Central memory CD8-positive, alpha-beta T cell (primary cell): ENCODE results near the gene IQCN.

ENCODE experiments used
- ATAC-seq: fragments of 150-1000 bp; cut with Tn5 transposase; replicated peaks from 2 replicates; pipeline ENCODE4 v1.10.0; 2022; ENCODE audit warnings: mild to moderate bottlenecking, moderate FRiP score, moderate number of reproducible peaks; ENCODE audit not compliant: poor library complexity, severe bottlenecking; ENCODE audit errors: extremely low read depth
- DNase-seq, 2 donors: peaks; one replicate each; pipeline ENCODE4 v3.0.0; 2021; ENCODE audit warnings: low spot score in 2 of 2
- H3K27ac Mint-ChIP-seq: one replicate; pipeline ENCODE4 v1.8.0; 2022; ENCODE audit warnings: low read depth, mild to moderate bottlenecking, moderate library complexity, mixed read lengths
- H3K27me3 Mint-ChIP-seq: one replicate; pipeline ENCODE4 v1.8.0; 2022; ENCODE audit warnings: mixed read lengths
- H3K36me3 Mint-ChIP-seq: one replicate; pipeline ENCODE4 v1.8.0; 2022; ENCODE audit warnings: mild to moderate bottlenecking, moderate library complexity, mixed read lengths; ENCODE audit not compliant: insufficient read depth
- H3K4me1 Mint-ChIP-seq: one replicate; pipeline ENCODE4 v1.8.0; 2022; ENCODE audit warnings: mixed read lengths
- H3K4me3 Mint-ChIP-seq: one replicate; pipeline ENCODE4 v1.8.0; 2022; ENCODE audit warnings: mild to moderate bottlenecking, moderate library complexity, mixed read lengths
- H3K9me3 Mint-ChIP-seq: one replicate; pipeline ENCODE4 v1.8.0; 2022; ENCODE audit warnings: mixed read lengths

The IQCN gene

GRCh38 chr19:18225702-18226468, 48.4 kb downstream of the IQCN start, which contains the start of gene PDE4C:
Gene PDE4C, minus strand, starts transcription at chr19:18226438. Its CDS starts 23 bp downstream, at chr19:18226415.
- ATAC-seq = no peak
- Mint-ChIP-seq H3K36me3 (peaks cover 4% of the 10 kb centered on the region), H3K27me3 (peaks cover 89% of the 10 kb centered on the region), H3K4me1 (peaks cover 19% of the 10 kb centered on the region), H3K4me3 (peak within 1 kb of the TSS; percentile 79), H3K27ac (no peak within 1 kb of the TSS), H3K9me3 (no peaks in the 10 kb centered on the region)
- DNase-seq = no peak

- no peaks in the 10 kb centered on the region for H3K9me3 Mint-ChIP-seq
- DNase-seq = no peak
- no peak for ATAC-seq
- peaks cover 89% of the 10 kb centered on the region for H3K27me3 Mint-ChIP-seq
- H3K4me3 Mint-ChIP-seq = peak overlapping the region; percentile 79
- no peak overlapping the region for H3K27ac Mint-ChIP-seq
- peaks cover 19% of the 10 kb centered on the region for H3K4me1 Mint-ChIP-seq
- peaks cover 6% of the 10 kb centered on the region for H3K36me3 Mint-ChIP-seq
Observed at GRCh38 chr19:18225355-18225701, 48.9 kb downstream of the IQCN start.

- peaks cover 89% of the 10 kb centered on the region for H3K27me3 Mint-ChIP-seq
- ATAC-seq (peak; percentile 80), DNase-seq (peak; percentile 65 to 69)
- no peaks in the 10 kb centered on the region for H3K9me3 Mint-ChIP-seq
- peaks cover 6% of the 10 kb centered on the region for H3K36me3 Mint-ChIP-seq
- H3K4me1 Mint-ChIP-seq = peaks cover 22% of the 10 kb centered on the region
- peak overlapping the region; percentile 79 for H3K4me3 Mint-ChIP-seq
- peak overlapping the region; percentile 76 for H3K27ac Mint-ChIP-seq
Observed at GRCh38 chr19:18224525-18225354, 49.5 kb downstream of the IQCN start.

- DNase-seq (no peak), ATAC-seq (no peak)
- H3K36me3 Mint-ChIP-seq = peaks cover 6% of the 10 kb centered on the region
- H3K27me3 Mint-ChIP-seq = peaks cover 88% of the 10 kb centered on the region
- peak overlapping the region; percentile 79 for H3K4me3 Mint-ChIP-seq
- H3K27ac Mint-ChIP-seq = peak overlapping the region; percentile 76
- no peaks in the 10 kb centered on the region for H3K9me3 Mint-ChIP-seq
- H3K4me1 Mint-ChIP-seq = peaks cover 24% of the 10 kb centered on the region
Observed at GRCh38 chr19:18223860-18224524, 50.3 kb downstream of the IQCN start.

- Mint-ChIP-seq H3K4me3 (no peak overlapping the region), H3K9me3 (no peaks in the 10 kb centered on the region), H3K27me3 (peaks cover 76% of the 10 kb centered on the region), H3K27ac (peak overlapping the region; percentile 79), H3K4me1 (peaks cover 24% of the 10 kb centered on the region), H3K36me3 (peaks cover 6% of the 10 kb centered on the region)
- DNase-seq (no peak), ATAC-seq (no peak)
Observed at GRCh38 chr19:18221815-18222725, 52.2 kb downstream of the IQCN start.

GRCh38 chr19:18220632-18221275, 53.5 kb downstream of the IQCN start:
- Mint-ChIP-seq H3K27me3 (peaks cover 63% of the 10 kb centered on the region), H3K4me3 (no peak overlapping the region), H3K9me3 (no peaks in the 10 kb centered on the region), H3K27ac (no peak overlapping the region), H3K36me3 (peaks cover 5% of the 10 kb centered on the region), H3K4me1 (peaks cover 24% of the 10 kb centered on the region)
- ATAC-seq = no peak
- no peak for DNase-seq

- ATAC-seq = no peak
Observed at GRCh38 chr19:18219911-18220631, 54.2 kb downstream of the IQCN start.

GRCh38 chr19:18218600-18218999, 55.7 kb downstream of the IQCN start:
- ATAC-seq = no peak
- Mint-ChIP-seq H3K9me3 (no peaks in the 10 kb centered on the region), H3K4me3 (no peak overlapping the region), H3K36me3 (peaks cover 4% of the 10 kb centered on the region), H3K4me1 (peaks cover 11% of the 10 kb centered on the region), H3K27ac (no peak overlapping the region), H3K27me3 (peaks cover 41% of the 10 kb centered on the region)
- DNase-seq = no peak

More at GRCh38 chr19:18219911-18220631, 54.2 kb downstream of the IQCN start:
- Mint-ChIP-seq H3K27ac (peak overlapping the region; percentile 29), H3K36me3 (peaks cover 5% of the 10 kb centered on the region), H3K4me3 (no peak overlapping the region), H3K27me3 (peaks cover 56% of the 10 kb centered on the region), H3K4me1 (peaks cover 24% of the 10 kb centered on the region), H3K9me3 (no peaks in the 10 kb centered on the region)
- no peak for DNase-seq

GRCh38 chr19:18218159-18218558, 56.1 kb downstream of the IQCN start:
- DNase-seq (no peak), ATAC-seq (no peak)
- peaks cover 3% of the 10 kb centered on the region for H3K36me3 Mint-ChIP-seq
- H3K27ac Mint-ChIP-seq = no peak overlapping the region
- H3K4me3 Mint-ChIP-seq = no peak overlapping the region
- no peaks in the 10 kb centered on the region for H3K9me3 Mint-ChIP-seq
- H3K4me1 Mint-ChIP-seq = peaks cover 11% of the 10 kb centered on the region
- H3K27me3 Mint-ChIP-seq = peaks cover 37% of the 10 kb centered on the region

- Mint-ChIP-seq H3K27me3 (peaks cover 25% of the 10 kb centered on the region), H3K4me3 (no peak overlapping the region), H3K36me3 (peaks cover 3% of the 10 kb centered on the region), H3K4me1 (peaks cover 11% of the 10 kb centered on the region), H3K27ac (no peak overlapping the region), H3K9me3 (no peaks in the 10 kb centered on the region)
- no peak for DNase-seq
- ATAC-seq = no peak
Observed at GRCh38 chr19:18216789-18217188, 57.5 kb downstream of the IQCN start.

- ATAC-seq = peak; percentile 56
- DNase-seq = no peak
- no peak overlapping the region for H3K4me3 Mint-ChIP-seq
- H3K36me3 Mint-ChIP-seq = no peaks in the 10 kb centered on the region
- H3K27me3 Mint-ChIP-seq = peaks cover 24% of the 10 kb centered on the region
- peaks cover 3% of the 10 kb centered on the region for H3K4me1 Mint-ChIP-seq
- H3K9me3 Mint-ChIP-seq = no peaks in the 10 kb centered on the region
- no peak overlapping the region for H3K27ac Mint-ChIP-seq
Observed at GRCh38 chr19:18214779-18215433, 59.3 kb downstream of the IQCN start.
